Activated CD4-positive, alpha-beta memory T cell treated with anti-CD3 and anti-CD28 coated beads, Interleukin-2, amount 10 ng/mL, durations not matched to agents 7 days and 5 days (primary cell): ENCODE results near the gene ABCC5. TPM values are rescaled to one million over a fixed set of nuclear protein-coding genes. Genes with fewer than 3 reads are reported as not detected.

Experiments used
- CTCF ChIA-PET: fragments of 350-600 bp; sonication (Branson Sonifier 250); formaldehyde crosslinking; loops from one replicate; lab custom pipeline; 2021; ENCODE audit warnings: antibody characterized with exemption, inconsistent platforms; lab: Charles Lee
- POLR2A ChIA-PET: fragments of 350-600 bp; sonication (Branson Sonifier 250); formaldehyde crosslinking; loops from one replicate; lab custom pipeline; 2021; ENCODE audit warnings: antibody characterized with exemption; lab: Charles Lee
- DNase-seq: peaks from one replicate; pipeline ENCODE4 v3.0.0-alpha.2; 2020
- H3K27ac Mint-ChIP-seq: one replicate; pipeline ENCODE4 v1.8.0; 2021; ENCODE audit warnings: mild to moderate bottlenecking, mixed read lengths
- H3K27me3 Mint-ChIP-seq: one replicate; pipeline ENCODE4 v1.8.0; 2021; ENCODE audit warnings: mixed read lengths
- H3K36me3 Mint-ChIP-seq: one replicate; pipeline ENCODE4 v1.8.0; 2021; ENCODE audit warnings: low read depth, mixed read lengths
- H3K4me1 Mint-ChIP-seq: one replicate; pipeline ENCODE4 v1.8.0; 2021; ENCODE audit warnings: mixed read lengths
- H3K4me3 Mint-ChIP-seq: one replicate; pipeline ENCODE4 v1.8.0; 2021; ENCODE audit warnings: mild to moderate bottlenecking, mixed read lengths
- H3K9me3 Mint-ChIP-seq: one replicate; pipeline ENCODE4 v1.8.0; 2021; ENCODE audit warnings: mixed read lengths
- total RNA-seq, 2 experiments: library from RNA; stranded (reverse); gene quantifications; one replicate each; pipeline ENCODE4 v1.2.3, GENCODE V29; 2021

ABCC5 gene
- total RNA-seq, 2 experiments from 2014 or later: 24.1 to 25.3 TPM

GRCh38 chr3:183954875-183955274 is 62.8 kb downstream of the ABCC5 start:
- CTCF ChIA-PET: no interaction called here
- Mint-ChIP-seq H3K27ac (no peak overlapping the region), H3K9me3 (peaks cover 2% of the 10 kb centered on the region), H3K4me3 (no peak overlapping the region), H3K36me3 (peaks cover 12% of the 10 kb centered on the region), H3K27me3 (no peaks in the 10 kb centered on the region), H3K4me1 (no peaks in the 10 kb centered on the region)
- POLR2A ChIA-PET: no interaction called here
- DNase-seq: no peak

GRCh38 chr3:183953471-183954070 is 64.1 kb downstream of the ABCC5 start:
- peaks cover 12% of the 10 kb centered on the region for H3K36me3 Mint-ChIP-seq
- no peaks in the 10 kb centered on the region for H3K27me3 Mint-ChIP-seq
- POLR2A ChIA-PET: interaction anchor here (0.8 kb wide), 1 partner anchor 12 kb away, joined by 3 read pairs; no protein-coding TSS in a partner anchor
- peaks cover 2% of the 10 kb centered on the region for H3K9me3 Mint-ChIP-seq
- no peak overlapping the region for H3K4me3 Mint-ChIP-seq
- DNase-seq: no peak
- no peak overlapping the region for H3K27ac Mint-ChIP-seq
- H3K4me1 Mint-ChIP-seq: no peaks in the 10 kb centered on the region
- CTCF ChIA-PET: no interaction called here

DNA sequence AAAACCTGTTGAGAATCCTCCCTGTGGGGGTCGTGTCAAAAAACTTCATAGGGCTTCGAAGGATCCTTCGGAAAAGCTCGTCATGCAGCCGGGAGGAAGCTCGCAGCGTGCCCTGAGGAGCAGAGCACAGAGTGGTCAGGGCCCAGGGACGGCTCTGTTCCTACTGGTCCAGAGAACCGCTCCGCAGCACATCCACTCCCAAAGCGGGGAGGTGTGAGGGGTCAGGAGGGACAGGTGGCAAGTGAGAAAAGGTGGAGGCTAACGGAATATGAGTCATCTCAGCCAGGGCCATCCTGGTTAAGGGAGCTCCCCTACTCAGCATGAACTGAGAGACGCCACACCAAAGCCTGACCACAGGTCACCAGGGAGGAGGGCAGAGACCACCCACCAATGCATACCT is 66.2 kb downstream of the ABCC5 start:
- ChIA-PET POLR2A (no interaction called here), CTCF (no interaction called here)
- no peak overlapping the region for H3K27ac Mint-ChIP-seq
- H3K27me3 Mint-ChIP-seq: no peaks in the 10 kb centered on the region
- no peaks in the 10 kb centered on the region for H3K4me1 Mint-ChIP-seq
- peaks cover 2% of the 10 kb centered on the region for H3K9me3 Mint-ChIP-seq
- H3K4me3 Mint-ChIP-seq: no peak overlapping the region
- H3K36me3 Mint-ChIP-seq: peaks cover 7% of the 10 kb centered on the region
- DNase-seq: no peak

GRCh38 chr3:183949690-183950089 is 68.0 kb downstream of the ABCC5 start:
- H3K9me3 Mint-ChIP-seq: no peaks in the 10 kb centered on the region
- H3K27ac Mint-ChIP-seq: no peak overlapping the region
- no peaks in the 10 kb centered on the region for H3K27me3 Mint-ChIP-seq
- ChIA-PET CTCF (no interaction called here), POLR2A (no interaction called here)
- H3K4me1 Mint-ChIP-seq: no peaks in the 10 kb centered on the region
- peaks cover 9% of the 10 kb centered on the region for H3K36me3 Mint-ChIP-seq
- H3K4me3 Mint-ChIP-seq: no peak overlapping the region
- no peak for DNase-seq

GRCh38 chr3:183946037-183946436 is 71.6 kb downstream of the ABCC5 start:
- Mint-ChIP-seq H3K27me3 (no peaks in the 10 kb centered on the region), H3K4me3 (no peak overlapping the region), H3K36me3 (peaks cover 6% of the 10 kb centered on the region), H3K9me3 (no peaks in the 10 kb centered on the region), H3K4me1 (no peaks in the 10 kb centered on the region), H3K27ac (no peak overlapping the region)
- no peak for DNase-seq
- POLR2A ChIA-PET: no interaction called here
- CTCF ChIA-PET: no interaction called here

GRCh38 chr3:183944775-183945174 is 72.9 kb downstream of the ABCC5 start:
- Mint-ChIP-seq H3K27me3 (no peaks in the 10 kb centered on the region), H3K4me1 (no peaks in the 10 kb centered on the region), H3K4me3 (no peak overlapping the region), H3K9me3 (no peaks in the 10 kb centered on the region), H3K36me3 (peaks cover 6% of the 10 kb centered on the region), H3K27ac (no peak overlapping the region)
- CTCF ChIA-PET: no interaction called here
- no peak for DNase-seq
- POLR2A ChIA-PET: no interaction called here

- peaks cover 6% of the 10 kb centered on the region for H3K36me3 Mint-ChIP-seq
- no peaks in the 10 kb centered on the region for H3K9me3 Mint-ChIP-seq
- no peak overlapping the region for H3K27ac Mint-ChIP-seq
- no peak overlapping the region for H3K4me3 Mint-ChIP-seq
- H3K27me3 Mint-ChIP-seq: no peaks in the 10 kb centered on the region
- POLR2A ChIA-PET: no interaction called here
- CTCF ChIA-PET: no interaction called here
- DNase-seq: no peak
- H3K4me1 Mint-ChIP-seq: no peaks in the 10 kb centered on the region
Measured at GRCh38 chr3:183943739-183944138, 73.9 kb downstream of the ABCC5 start.

DNA sequence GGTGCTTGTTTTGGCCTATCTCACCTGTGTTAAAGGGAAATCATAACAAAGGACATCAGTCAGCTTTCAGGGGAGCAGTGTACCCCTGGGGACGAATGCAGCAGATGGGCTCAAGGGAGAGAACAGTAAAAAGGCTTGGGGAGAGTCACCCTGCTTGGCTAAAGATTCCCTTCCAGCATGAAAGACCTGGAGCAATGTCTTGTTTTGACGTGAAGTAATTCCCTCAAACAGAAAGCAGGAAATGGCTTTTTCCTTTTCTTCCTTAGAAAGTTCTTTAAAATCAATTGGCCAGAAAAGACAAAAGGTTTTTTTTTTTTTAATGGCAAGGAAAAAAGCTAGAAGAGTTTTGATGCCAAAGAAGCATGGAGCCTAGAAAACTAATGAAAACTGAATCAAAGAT is 76.5 kb downstream of the ABCC5 start:
- ChIA-PET CTCF (interaction anchor here (1.3 kb wide), 1 partner anchor 8 kb away, joined by 3 read pairs; no protein-coding TSS in a partner anchor), POLR2A (interaction anchor here (0.9 kb wide), 1 partner anchor 13 kb away, joined by 3 read pairs; no protein-coding TSS in a partner anchor)
- Mint-ChIP-seq H3K9me3 (no peaks in the 10 kb centered on the region), H3K4me3 (no peak overlapping the region), H3K27ac (no peak overlapping the region), H3K27me3 (no peaks in the 10 kb centered on the region), H3K4me1 (no peaks in the 10 kb centered on the region), H3K36me3 (peaks cover 10% of the 10 kb centered on the region)
- DNase-seq: no peak

GRCh38 chr3:183937601-183938286 is 79.9 kb downstream of the ABCC5 start:
- no peaks in the 10 kb centered on the region for H3K9me3 Mint-ChIP-seq
- H3K4me1 Mint-ChIP-seq: no peaks in the 10 kb centered on the region
- CTCF ChIA-PET: no interaction called here
- POLR2A ChIA-PET: no interaction called here
- no peak for DNase-seq
- no peak overlapping the region for H3K4me3 Mint-ChIP-seq
- H3K27me3 Mint-ChIP-seq: no peaks in the 10 kb centered on the region
- no peak overlapping the region for H3K27ac Mint-ChIP-seq
- H3K36me3 Mint-ChIP-seq: peaks cover 4% of the 10 kb centered on the region

GRCh38 chr3:183933160-183933559 is 84.5 kb downstream of the ABCC5 start:
- Mint-ChIP-seq H3K4me1 (no peaks in the 10 kb centered on the region), H3K4me3 (no peak overlapping the region), H3K27ac (no peak overlapping the region), H3K9me3 (no peaks in the 10 kb centered on the region), H3K27me3 (no peaks in the 10 kb centered on the region), H3K36me3 (peaks cover 4% of the 10 kb centered on the region)
- ChIA-PET CTCF (no interaction called here), POLR2A (interaction anchor here (0.8 to 1.1 kb wide), 2 partner anchors 10 to 202 kb away, joined by 3 read pairs; partner anchors contain the start of gene EIF2B5)
- no peak for DNase-seq

DNA sequence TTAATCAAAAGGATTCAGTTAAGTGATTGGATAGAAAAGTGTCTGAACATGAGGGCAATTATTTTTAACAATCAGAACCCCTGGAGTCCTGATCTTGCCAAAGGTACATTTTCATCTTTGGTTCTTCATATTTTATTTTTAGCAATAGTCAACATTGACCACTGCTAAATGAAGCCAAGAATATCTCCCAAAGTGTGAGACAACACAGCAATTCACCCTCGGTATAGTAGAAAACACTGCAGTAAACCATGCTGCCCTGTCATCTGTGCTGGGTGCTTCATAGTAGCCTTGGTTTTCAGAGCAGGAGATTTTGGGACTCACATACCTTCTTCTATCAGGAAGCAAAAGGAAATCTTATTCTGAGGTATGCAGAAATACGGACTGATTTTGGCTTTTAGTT is 85.8 kb downstream of the ABCC5 start:
- H3K27ac Mint-ChIP-seq: no peak overlapping the region
- DNase-seq: no peak
- H3K36me3 Mint-ChIP-seq: peaks cover 3% of the 10 kb centered on the region
- no peaks in the 10 kb centered on the region for H3K4me1 Mint-ChIP-seq
- POLR2A ChIA-PET: no interaction called here
- CTCF ChIA-PET: no interaction called here
- H3K4me3 Mint-ChIP-seq: no peak overlapping the region
- H3K27me3 Mint-ChIP-seq: no peaks in the 10 kb centered on the region
- H3K9me3 Mint-ChIP-seq: no peaks in the 10 kb centered on the region

DNA sequence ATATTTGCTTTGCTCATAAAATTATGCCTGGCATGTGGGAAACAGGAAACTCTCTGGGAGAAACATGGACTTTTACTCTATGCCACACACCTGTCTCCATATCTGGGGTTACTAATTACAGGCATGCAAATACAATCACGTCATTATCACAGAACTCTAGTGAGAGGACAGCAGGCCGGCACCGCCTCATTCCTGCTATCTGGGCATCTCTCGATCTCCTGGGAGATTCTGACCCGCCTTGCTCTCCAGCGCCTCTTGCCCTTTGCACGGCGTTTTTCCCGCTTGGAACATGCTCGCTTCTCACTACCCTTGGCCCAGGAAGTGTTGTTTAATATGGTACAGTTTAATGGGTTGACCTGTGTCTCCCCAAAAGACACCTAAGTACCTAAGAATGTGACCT is 87.6 kb downstream of the ABCC5 start:
- Mint-ChIP-seq H3K36me3 (no peaks in the 10 kb centered on the region), H3K27ac (no peak overlapping the region), H3K4me1 (no peaks in the 10 kb centered on the region), H3K27me3 (no peaks in the 10 kb centered on the region), H3K4me3 (no peak overlapping the region), H3K9me3 (no peaks in the 10 kb centered on the region)
- CTCF ChIA-PET: no interaction called here
- DNase-seq: no peak
- POLR2A ChIA-PET: no interaction called here

- no peaks in the 10 kb centered on the region for H3K27me3 Mint-ChIP-seq
- H3K4me3 Mint-ChIP-seq: no peak overlapping the region
- H3K36me3 Mint-ChIP-seq: no peaks in the 10 kb centered on the region
- ChIA-PET POLR2A (no interaction called here), CTCF (no interaction called here)
- DNase-seq: no peak
- H3K9me3 Mint-ChIP-seq: no peaks in the 10 kb centered on the region
- H3K4me1 Mint-ChIP-seq: no peaks in the 10 kb centered on the region
- no peak overlapping the region for H3K27ac Mint-ChIP-seq
Measured at GRCh38 chr3:183927059-183927458, 90.6 kb downstream of the ABCC5 start.

DNA sequence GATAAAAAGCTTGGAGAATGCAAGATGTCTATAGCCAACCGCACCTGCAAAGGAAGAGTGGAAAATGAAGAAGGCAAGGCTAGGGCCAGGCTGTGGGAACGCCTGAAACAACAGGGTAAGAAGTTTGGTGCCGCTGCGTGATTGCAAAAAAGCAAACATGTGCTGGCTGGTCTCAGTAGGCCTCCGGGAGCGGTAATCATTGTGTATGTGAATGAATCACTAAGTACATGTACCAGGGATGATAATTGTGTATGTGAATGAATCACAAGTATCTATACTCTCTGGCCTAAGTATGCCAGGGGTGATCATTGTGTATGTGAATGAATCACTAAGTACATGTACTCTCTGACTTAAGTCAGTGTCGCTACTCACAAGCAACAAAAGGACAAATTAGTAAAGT is 92.7 kb downstream of the ABCC5 start:
- Mint-ChIP-seq H3K4me1 (no peaks in the 10 kb centered on the region), H3K4me3 (no peak overlapping the region), H3K27ac (no peak overlapping the region), H3K36me3 (no peaks in the 10 kb centered on the region), H3K9me3 (no peaks in the 10 kb centered on the region), H3K27me3 (no peaks in the 10 kb centered on the region)
- POLR2A ChIA-PET: no interaction called here
- DNase-seq: no peak
- CTCF ChIA-PET: no interaction called here
